GM18867 (cell line): ENCODE data around the gene SLC16A6.
A peak's percentile ranks its signal among the peaks of the same experiment; 100 is the strongest.
"Not testable (repeated sequence)": the region's sequence is repeated elsewhere in the genome, so short reads cannot be mapped to it uniquely, and the experiment has no call there.

Source experiments
- ATAC-seq: cut with Tn5 transposase; IDR thresholded peaks from one replicate; pipeline ENCODE4 v1.9.1; 2021; ENCODE audit warnings: mild to moderate bottlenecking, moderate library complexity; ENCODE audit not compliant: unreplicated experiment

Gene SLC16A6

GRCh38 chr17:68225055-68225454 is 65.9 kb downstream of the SLC16A6 start:
- peak; percentile 71 for ATAC-seq

GRCh38 chr17:68222606-68223005 is 68.3 kb downstream of the SLC16A6 start:
- no peak for ATAC-seq

- ATAC-seq, result no peak
Measured at GRCh38 chr17:68221786-68222185, 69.1 kb downstream of the SLC16A6 start.

GRCh38 chr17:68220786-68221185 is 70.1 kb downstream of the SLC16A6 start:
- ATAC-seq, result not testable (repeated sequence)

- ATAC-seq, result not testable (repeated sequence)
Measured at GRCh38 chr17:68220186-68220585, 70.7 kb downstream of the SLC16A6 start.

- ATAC-seq, result not testable (repeated sequence)
Measured at GRCh38 chr17:68219429-68219828, 71.5 kb downstream of the SLC16A6 start.
